A549 (cell line): Measurements from ENCODE around the gene NR2C1. TPM values are rescaled to one million over a fixed set of nuclear protein-coding genes. Genes with fewer than 3 reads are reported as not detected.

Source experiments
- ATAC-seq, 2 experiments: fragments of 200-7000 bp in 1 of 2; fragments of >200 bp in 1 of 2; cut with Nextera tagmentation in 1 of 2; cut with Tn5 transposase in 1 of 2; 3 replicates each; pipeline versions ENCODE4 v1.8.0 to v1.9.1; 2018 to 2020; ENCODE audit warnings: mild to moderate bottlenecking in 1 of 2, moderate library complexity in 1 of 2
- CTCF ChIA-PET: fragments of 300-600 bp; sonication (Branson Sonifier 250); formaldehyde crosslinking; extraction: SDS; loops from one replicate; lab custom pipeline; 2021; ENCODE audit warnings: antibody characterized with exemption, inconsistent platforms; lab: Yijun Ruan, JAX
- POLR2A ChIA-PET: fragments of 350-600 bp; formaldehyde crosslinking; extraction: SDS; loops from one replicate; lab custom pipeline; 2021; ENCODE audit warnings: antibody characterized with exemption, inconsistent platforms; lab: Yijun Ruan, JAX
- DNase-seq, 2 experiments: peaks; one replicate each; pipeline versions ENCODE4 v3.0.0 to v3.0.0-alpha.2; 2011 to 2016; ENCODE audit warnings: low read depth in 1 of 2, low spot score in 1 of 2
- FAIRE-seq: peaks from 2 replicates; lab custom pipeline; 2011; peaks lifted over from hg19 to GRCh38; lab: Jason Lieb, UNC
- H3K27ac ChIP-seq, 2 experiments: fragments of >200 bp; sonication (Bioruptor Twin); formaldehyde crosslinking; 3 replicates each; pipeline ENCODE4 v1.5.1; 2016 to 2017
- H3K4me1 ChIP-seq: fragments of >200 bp; sonication (Bioruptor Twin); formaldehyde crosslinking; 3 replicates; pipeline ENCODE4 v1.6.1; 2016
- H3K4me2 ChIP-seq: fragments of >200 bp; sonication (Bioruptor Twin); formaldehyde crosslinking; 3 replicates; pipeline ENCODE4 v1.6.1; 2016
- H3K4me3 ChIP-seq: fragments of >200 bp; sonication (Bioruptor Twin); formaldehyde crosslinking; 3 replicates; pipeline ENCODE4 v1.5.1; 2016
- H3K9me3 ChIP-seq: fragments of >200 bp; sonication (Bioruptor Twin); formaldehyde crosslinking; 3 replicates; pipeline ENCODE4 v1.6.1; 2016
- BCL3 ChIP-seq: fragments of >200 bp; sonication (Bioruptor Twin); formaldehyde crosslinking; IDR thresholded peaks from 3 replicates; pipeline ENCODE4 v1.6.1; 2016
- BHLHE40 ChIP-seq: IDR thresholded peaks from 2 replicates; pipeline ENCODE4 v1.6.1; 2012; ENCODE audit warnings: low read depth, low read length, inconsistent platforms
- CEBPB ChIP-seq, 2 experiments: fragments of >200 bp in 1 of 2; sonication (Bioruptor Twin) in 1 of 2; formaldehyde crosslinking in 1 of 2; IDR thresholded peaks; 2 replicates each; pipeline ENCODE4 v1.6.1; 2012 to 2016
- EHMT2 ChIP-seq: fragments of 200-600 bp; sonication (generic); IDR thresholded peaks from 2 replicates; pipeline ENCODE4 v1.6.1; 2016; ENCODE audit warnings: antibody characterized with exemption, low read depth, mild to moderate bottlenecking, moderate library complexity
- ELK1 ChIP-seq: fragments of 150-350 bp; IDR thresholded peaks from 2 replicates; pipeline ENCODE4 v1.6.1; 2014; ENCODE audit warnings: low read depth, mild to moderate bottlenecking, low read length
- EP300 ChIP-seq, 2 experiments: fragments of >200 bp; sonication (Bioruptor Twin); formaldehyde crosslinking; IDR thresholded peaks; 2 replicates in 1 of 2; 3 replicates in 1 of 2; pipeline ENCODE4 v1.6.1; 2016 to 2017
- FOSL2 ChIP-seq, 2 experiments: fragments of 450-650 bp in 1 of 2; fragments of >200 bp in 1 of 2; sonication (Bioruptor Twin) in 1 of 2; formaldehyde crosslinking; IDR thresholded peaks; 2 replicates each; pipeline versions ENCODE4 v1.5.0 to v1.6.1; 2016 to 2020; ENCODE audit warnings: mild to moderate bottlenecking in 1 of 2, moderate library complexity in 1 of 2
- FOXS1 ChIP-seq: fragments of 250-450 bp; sonication (Bioruptor Pico); IDR thresholded peaks from 2 replicates; pipeline ENCODE4 v1.5.0; 2020; ENCODE audit warnings: mild to moderate bottlenecking, moderate library complexity
- GATA3 ChIP-seq: IDR thresholded peaks from 2 replicates; pipeline ENCODE4 v1.6.1; 2012; ENCODE audit warnings: borderline replicate concordance
- HDAC2 ChIP-seq: fragments of 200-600 bp; sonication (generic); IDR thresholded peaks from 2 replicates; pipeline ENCODE4 v1.6.1; 2016
- HES2 ChIP-seq: fragments of >200 bp; sonication (Bioruptor Twin); formaldehyde crosslinking; IDR thresholded peaks from 2 replicates; pipeline ENCODE4 v1.6.1; 2016
- HOXB13 ChIP-seq: fragments of 250-450 bp; sonication (Bioruptor Pico); IDR thresholded peaks from 2 replicates; pipeline ENCODE4 v1.5.0; 2020; ENCODE audit warnings: low read depth, mild to moderate bottlenecking, moderate library complexity
- HOXB5 ChIP-seq: fragments of 250-450 bp; sonication (Bioruptor Pico); IDR thresholded peaks from 2 replicates; pipeline ENCODE4 v1.5.0; 2020; ENCODE audit warnings: mild to moderate bottlenecking, moderate library complexity
- JUN ChIP-seq, 2 experiments: fragments of >200 bp; sonication (Bioruptor Twin); formaldehyde crosslinking; IDR thresholded peaks; 2 replicates in 1 of 2; 3 replicates in 1 of 2; pipeline ENCODE4 v1.6.1; 2016 to 2017
- JUNB ChIP-seq: fragments of >200 bp; sonication (Bioruptor Twin); formaldehyde crosslinking; IDR thresholded peaks from 2 replicates; pipeline ENCODE4 v1.6.1; 2016
- MAFK ChIP-seq: fragments of 450-650 bp; IDR thresholded peaks from 2 replicates; pipeline ENCODE4 v1.6.1; 2014; ENCODE audit not compliant: partially characterized antibody
- MAX ChIP-seq: IDR thresholded peaks from 2 replicates; pipeline ENCODE4 v1.6.1; 2012
- MAZ ChIP-seq: fragments of 150-350 bp; IDR thresholded peaks from 2 replicates; pipeline ENCODE4 v1.6.1; 2014; ENCODE audit warnings: antibody characterized with exemption, low read depth, low read length, borderline replicate concordance
- NFE2L2 ChIP-seq: fragments of 150-350 bp; conservative IDR thresholded peaks from 2 replicates; pipeline ENCODE4 v1.6.1; 2014; ENCODE audit warnings: low read length
- PHF8 ChIP-seq: fragments of 200-600 bp; sonication (generic); IDR thresholded peaks from 2 replicates; pipeline ENCODE4 v1.6.1; 2016; ENCODE audit warnings: low read depth, mild to moderate bottlenecking, antibody characterized with exemption, moderate library complexity, borderline replicate concordance
- RAD21 ChIP-seq, 2 experiments: fragments of >200 bp in 1 of 2; sonication (Bioruptor Twin) in 1 of 2; formaldehyde crosslinking in 1 of 2; IDR thresholded peaks in 1 of 2; conservative IDR thresholded peaks in 1 of 2; 2 replicates in 1 of 2; 3 replicates in 1 of 2; pipeline ENCODE4 v1.6.1; 2012 to 2018; ENCODE audit warnings: inconsistent platforms in 1 of 2
- RARB ChIP-seq: fragments of 250-450 bp; sonication (Bioruptor Pico); IDR thresholded peaks from 2 replicates; pipeline ENCODE4 v1.8.0; 2021; ENCODE audit warnings: mild to moderate bottlenecking, moderate library complexity
- RCOR1 ChIP-seq: fragments of 150-350 bp; IDR thresholded peaks from 2 replicates; pipeline ENCODE4 v1.6.1; 2014; ENCODE audit warnings: antibody characterized with exemption, low read length, low read depth
- REST ChIP-seq: fragments of 200-600 bp; sonication (generic); IDR thresholded peaks from 2 replicates; pipeline ENCODE4 v1.6.1; 2016; ENCODE audit warnings: antibody characterized with exemption, mild to moderate bottlenecking, moderate library complexity
- SREBF2 ChIP-seq: fragments of 450-650 bp; IDR thresholded peaks from 2 replicates; pipeline ENCODE4 v1.6.1; 2014; ENCODE audit warnings: mild to moderate bottlenecking, moderate library complexity
- TFCP2L1 ChIP-seq: fragments of 250-450 bp; sonication (Bioruptor Pico); IDR thresholded peaks from 2 replicates; pipeline ENCODE4 v1.5.0; 2021; ENCODE audit warnings: mild to moderate bottlenecking
- ZFP36 ChIP-seq: fragments of 450-650 bp; IDR thresholded peaks from 2 replicates; pipeline ENCODE4 v1.6.1; 2014; ENCODE audit warnings: borderline replicate concordance; ENCODE audit not compliant: partially characterized antibody
- WGBS: methylation state at CpG from one replicate; pipeline ENCODE4 v1.1.6; 2017; ENCODE audit errors: missing lambda C conversion rate; 5-methylcytosine and 5-hydroxymethylcytosine counted together
- polyA plus RNA-seq, 4 experiments: library from polyadenylated mRNA; depleted of rRNA in 3 of 4; stranded (reverse); fragments of >200 nt; fragmentation: RNase III in 1 of 4; extraction: RNeasy Plus Mini Kit Qiagen cat#74134 plus additional on column Dnase treatment in 1 of 4; gene quantifications; 2 replicates in 3 of 4; 3 replicates in 1 of 4; pipeline ENCODE4 v1.2.3, GENCODE V29; 2011 to 2017
- TF ChIP-seq, protein P1 (sequence below): fragments of 250-450 bp; sonication (Bioruptor Pico); IDR thresholded peaks from 2 replicates; pipeline ENCODE4 v1.5.0; 2020; ENCODE audit warnings: low read depth, mild to moderate bottlenecking, moderate library complexity
- TF ChIP-seq, protein P2 (sequence below): IDR thresholded peaks from 2 replicates; pipeline ENCODE4 v1.6.1; 2012

The NR2C1 gene
- polyA plus RNA-seq, 2 of the 4 experiments (the other 2 are of a cell fraction): 24.7 to 55.2 TPM

GRCh38 chr12:95118138-95118787 lies 44.8 kb upstream of the NR2C1 start:
- CTCF ChIA-PET: interaction anchor here (0.9 to 3.8 kb wide), 20 partner anchors 8 to 222 kb away, joined by 3 to 33 read pairs (median 4); partner anchors contain the start of genes FGD6 and VEZT
- H3K27ac ChIP-seq: peak overlapping the region; percentile 73 to 86
- DNase-seq: peak; percentile 57 to 80
- POLR2A ChIA-PET: interaction anchor here (2.3 kb wide), 1 partner anchor 99 kb away, joined by 9 read pairs; the partner anchor contains the start of genes FGD6 and VEZT
- ATAC-seq: peak; percentile 79 to 82
- FAIRE-seq: no peak
- H3K4me1 ChIP-seq: peaks cover 59% of the 10 kb centered on the region
- H3K4me3 ChIP-seq: peak overlapping the region; percentile 7; the same call in 1 of the 3 replicates
- no peaks in the 10 kb centered on the region for H3K9me3 ChIP-seq
- peak overlapping the region; percentile 63 for H3K4me2 ChIP-seq
- TF ChIP-seq NFE2L2 (no peak), RARB (CRISPR knock-in tag) (no peak), JUNB (peak; percentile 56), REST (no peak), TFCP2L1 (CRISPR knock-in tag) (no peak), BCL3 (no peak), HDAC2 (no peak), SREBF2 (no peak), CEBPB (IDR thresholded peaks at IDR 0.05) (peak in 1 of 2 experiments; percentile 57; a peak in 2 of 4 replicates), ELK1 (no peak), PHF8 (no peak), JUN (IDR thresholded peaks at IDR 0.05) (peak in 1 of 2 experiments; percentile 43; a peak in 1 of 5 replicates), HES2 (no peak), EP300 (IDR thresholded peaks at IDR 0.05) (peak; percentile 19 to 44; a peak in 1 of 5 replicates), MAX (no peak), MAZ (no peak), RCOR1 (no peak), HOXB13 (CRISPR knock-in tag) (0 out of 2 replicates have a peak, but pooled peaks have one; percentile 1), RAD21 (conservative IDR thresholded peaks at IDR 0.05 in 1 of 2, IDR thresholded peaks at IDR 0.05 in 1 of 2) (peak in 1 of 2 experiments; percentile 14; a peak in 1 of 5 replicates), HOXB5 (CRISPR knock-in tag) (no peak), FOSL2 (IDR thresholded peaks at IDR 0.05) (no peak), FOSL2 (CRISPR knock-in tag; IDR thresholded peaks at IDR 0.05) (peak; percentile 76), ZFP36 (no peak), FOXS1 (CRISPR knock-in tag) (0 out of 2 replicates have a peak, but pooled peaks have one; percentile 6), MAFK (no peak), GATA3 (peak; percentile 71; the same call in 1 of the 2 replicates), BHLHE40 (no peak), EHMT2 (no peak)
- TF ChIP-seq, protein P1, sequence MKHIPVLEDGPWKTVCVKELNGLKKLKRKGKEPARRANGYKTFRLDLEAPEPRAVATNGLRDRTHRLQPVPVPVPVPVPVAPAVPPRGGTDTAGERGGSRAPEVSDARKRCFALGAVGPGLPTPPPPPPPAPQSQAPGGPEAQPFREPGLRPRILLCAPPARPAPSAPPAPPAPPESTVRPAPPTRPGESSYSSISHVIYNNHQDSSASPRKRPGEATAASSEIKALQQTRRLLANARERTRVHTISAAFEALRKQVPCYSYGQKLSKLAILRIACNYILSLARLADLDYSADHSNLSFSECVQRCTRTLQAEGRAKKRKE (CRISPR knock-in tag): no peak
- TF ChIP-seq, protein P2, sequence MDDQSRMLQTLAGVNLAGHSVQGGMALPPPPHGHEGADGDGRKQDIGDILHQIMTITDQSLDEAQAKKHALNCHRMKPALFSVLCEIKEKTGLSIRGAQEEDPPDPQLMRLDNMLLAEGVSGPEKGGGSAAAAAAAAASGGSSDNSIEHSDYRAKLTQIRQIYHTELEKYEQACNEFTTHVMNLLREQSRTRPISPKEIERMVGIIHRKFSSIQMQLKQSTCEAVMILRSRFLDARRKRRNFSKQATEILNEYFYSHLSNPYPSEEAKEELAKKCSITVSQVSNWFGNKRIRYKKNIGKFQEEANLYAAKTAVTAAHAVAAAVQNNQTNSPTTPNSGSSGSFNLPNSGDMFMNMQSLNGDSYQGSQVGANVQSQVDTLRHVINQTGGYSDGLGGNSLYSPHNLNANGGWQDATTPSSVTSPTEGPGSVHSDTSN: no peak
- TF ChIP-seq, all 56 proteins: peak for 9
- 25% methylated on average over 4 of the region's 4 CpGs for WGBS
